Activated gamma-delta T cell treated with Interleukin-2 at 50 U/mL for 16 hours (primary cell): ENCODE data around the gene CLASP2.
"Not testable (repeated sequence)": the region's sequence is repeated elsewhere in the genome, so short reads cannot be mapped to it uniquely, and the experiment has no call there.

Experiments
- DNase-seq: peaks from one replicate; pipeline ENCODE4 v3.0.0-alpha.2; 2020

CLASP2 gene

DNA sequence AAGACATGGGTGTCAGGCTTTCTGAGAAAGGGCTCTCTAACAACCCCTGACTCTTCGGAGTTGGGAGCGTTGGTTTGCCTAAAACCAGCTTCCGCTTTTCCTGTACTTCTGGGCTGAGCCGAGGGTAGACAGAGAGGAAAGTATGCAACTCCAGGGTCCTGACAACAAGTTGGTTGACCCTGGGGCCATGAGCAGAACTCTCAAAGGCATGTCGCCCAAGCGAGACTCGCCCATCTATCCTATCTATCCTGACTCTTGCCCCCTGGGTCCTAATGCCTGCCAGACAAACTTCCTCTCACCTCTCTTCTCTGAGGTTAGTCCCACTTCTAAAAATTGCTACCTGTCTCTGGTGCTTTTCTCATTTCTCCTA, 270.8 kb downstream of the CLASP2 start:
- DNase-seq: not testable (repeated sequence)
